22Rv1 (cell line): ENCODE results near the gene TRIM43.

Experiments
- ZFX ChIP-seq: fragments of 450-650 bp; IDR thresholded peaks from 2 replicates; pipeline ENCODE4 v1.6.1; 2017; ENCODE audit warnings: antibody characterized with exemption, borderline replicate concordance
- TF ChIP-seq, protein P1 (sequence below): fragments of 450-650 bp; IDR thresholded peaks from 2 replicates; pipeline ENCODE4 v1.5.1; 2017; ENCODE audit warnings: mild to moderate bottlenecking

DNA sequence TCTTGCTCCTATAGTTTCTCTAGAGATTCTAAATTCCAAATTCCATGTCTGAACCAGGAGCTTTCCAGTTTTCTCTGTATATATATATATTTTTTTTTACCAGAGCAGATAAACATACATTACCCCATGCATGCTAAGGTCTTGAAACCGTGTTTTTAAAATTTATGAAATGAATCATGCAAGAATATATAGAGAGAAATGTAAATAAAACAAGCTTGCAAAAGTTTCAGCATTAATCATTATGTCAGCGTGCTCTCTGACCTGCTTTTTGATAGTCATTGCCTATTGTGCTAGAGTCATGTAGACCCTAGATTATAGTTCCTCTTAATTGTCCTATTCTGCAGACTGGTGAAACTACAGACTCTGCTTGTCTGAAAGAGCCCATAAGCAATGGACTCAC is 22.6 kb upstream of the TRIM43 start:
- TF ChIP-seq, protein P1, sequence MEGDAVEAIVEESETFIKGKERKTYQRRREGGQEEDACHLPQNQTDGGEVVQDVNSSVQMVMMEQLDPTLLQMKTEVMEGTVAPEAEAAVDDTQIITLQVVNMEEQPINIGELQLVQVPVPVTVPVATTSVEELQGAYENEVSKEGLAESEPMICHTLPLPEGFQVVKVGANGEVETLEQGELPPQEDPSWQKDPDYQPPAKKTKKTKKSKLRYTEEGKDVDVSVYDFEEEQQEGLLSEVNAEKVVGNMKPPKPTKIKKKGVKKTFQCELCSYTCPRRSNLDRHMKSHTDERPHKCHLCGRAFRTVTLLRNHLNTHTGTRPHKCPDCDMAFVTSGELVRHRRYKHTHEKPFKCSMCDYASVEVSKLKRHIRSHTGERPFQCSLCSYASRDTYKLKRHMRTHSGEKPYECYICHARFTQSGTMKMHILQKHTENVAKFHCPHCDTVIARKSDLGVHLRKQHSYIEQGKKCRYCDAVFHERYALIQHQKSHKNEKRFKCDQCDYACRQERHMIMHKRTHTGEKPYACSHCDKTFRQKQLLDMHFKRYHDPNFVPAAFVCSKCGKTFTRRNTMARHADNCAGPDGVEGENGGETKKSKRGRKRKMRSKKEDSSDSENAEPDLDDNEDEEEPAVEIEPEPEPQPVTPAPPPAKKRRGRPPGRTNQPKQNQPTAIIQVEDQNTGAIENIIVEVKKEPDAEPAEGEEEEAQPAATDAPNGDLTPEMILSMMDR: no peak
- no peak for TF ChIP-seq ZFX
